ENCODE measurements around the gene PAGE2. TPM values are rescaled to one million over a fixed set of nuclear protein-coding genes. Genes with fewer than 3 reads are reported as not detected.
"Not testable (repeated sequence)": the region's sequence is repeated elsewhere in the genome, so short reads cannot be mapped to it uniquely, and the experiment has no call there.

Gene PAGE2
- total and polyA plus RNA-seq, 2 of the 13 experiments (the other 11 are each of a cell fraction or from before 2014, with no cell fraction given) = not detected

DNA sequence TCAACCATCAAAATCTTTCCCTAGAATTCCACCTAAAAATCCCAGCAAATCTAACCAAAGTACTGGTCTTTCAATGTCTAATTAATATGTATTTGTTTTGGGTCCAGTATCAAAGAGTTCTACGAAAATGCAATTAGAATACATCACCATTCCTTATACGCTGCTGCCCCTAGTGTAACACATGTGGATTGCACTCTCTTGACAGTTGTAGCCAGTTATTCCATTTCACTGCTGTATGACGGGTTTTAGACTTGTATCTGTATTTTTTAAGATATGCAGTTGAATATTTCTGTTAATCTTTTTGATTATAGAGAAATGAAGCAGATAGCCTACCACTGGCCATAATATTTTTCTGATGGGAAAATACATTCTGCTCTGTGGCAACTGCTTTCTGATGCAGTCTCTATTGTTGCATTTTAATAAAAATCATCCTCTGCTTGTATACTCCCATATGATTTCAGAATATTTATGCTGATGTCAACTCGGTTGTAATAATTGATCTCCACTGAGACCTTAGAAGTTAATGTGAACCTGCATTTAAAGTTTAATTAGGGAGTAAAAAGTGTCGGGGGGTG, 31.1 kb upstream of the PAGE2 start (continued):
- TF ChIP-seq, protein P1, sequence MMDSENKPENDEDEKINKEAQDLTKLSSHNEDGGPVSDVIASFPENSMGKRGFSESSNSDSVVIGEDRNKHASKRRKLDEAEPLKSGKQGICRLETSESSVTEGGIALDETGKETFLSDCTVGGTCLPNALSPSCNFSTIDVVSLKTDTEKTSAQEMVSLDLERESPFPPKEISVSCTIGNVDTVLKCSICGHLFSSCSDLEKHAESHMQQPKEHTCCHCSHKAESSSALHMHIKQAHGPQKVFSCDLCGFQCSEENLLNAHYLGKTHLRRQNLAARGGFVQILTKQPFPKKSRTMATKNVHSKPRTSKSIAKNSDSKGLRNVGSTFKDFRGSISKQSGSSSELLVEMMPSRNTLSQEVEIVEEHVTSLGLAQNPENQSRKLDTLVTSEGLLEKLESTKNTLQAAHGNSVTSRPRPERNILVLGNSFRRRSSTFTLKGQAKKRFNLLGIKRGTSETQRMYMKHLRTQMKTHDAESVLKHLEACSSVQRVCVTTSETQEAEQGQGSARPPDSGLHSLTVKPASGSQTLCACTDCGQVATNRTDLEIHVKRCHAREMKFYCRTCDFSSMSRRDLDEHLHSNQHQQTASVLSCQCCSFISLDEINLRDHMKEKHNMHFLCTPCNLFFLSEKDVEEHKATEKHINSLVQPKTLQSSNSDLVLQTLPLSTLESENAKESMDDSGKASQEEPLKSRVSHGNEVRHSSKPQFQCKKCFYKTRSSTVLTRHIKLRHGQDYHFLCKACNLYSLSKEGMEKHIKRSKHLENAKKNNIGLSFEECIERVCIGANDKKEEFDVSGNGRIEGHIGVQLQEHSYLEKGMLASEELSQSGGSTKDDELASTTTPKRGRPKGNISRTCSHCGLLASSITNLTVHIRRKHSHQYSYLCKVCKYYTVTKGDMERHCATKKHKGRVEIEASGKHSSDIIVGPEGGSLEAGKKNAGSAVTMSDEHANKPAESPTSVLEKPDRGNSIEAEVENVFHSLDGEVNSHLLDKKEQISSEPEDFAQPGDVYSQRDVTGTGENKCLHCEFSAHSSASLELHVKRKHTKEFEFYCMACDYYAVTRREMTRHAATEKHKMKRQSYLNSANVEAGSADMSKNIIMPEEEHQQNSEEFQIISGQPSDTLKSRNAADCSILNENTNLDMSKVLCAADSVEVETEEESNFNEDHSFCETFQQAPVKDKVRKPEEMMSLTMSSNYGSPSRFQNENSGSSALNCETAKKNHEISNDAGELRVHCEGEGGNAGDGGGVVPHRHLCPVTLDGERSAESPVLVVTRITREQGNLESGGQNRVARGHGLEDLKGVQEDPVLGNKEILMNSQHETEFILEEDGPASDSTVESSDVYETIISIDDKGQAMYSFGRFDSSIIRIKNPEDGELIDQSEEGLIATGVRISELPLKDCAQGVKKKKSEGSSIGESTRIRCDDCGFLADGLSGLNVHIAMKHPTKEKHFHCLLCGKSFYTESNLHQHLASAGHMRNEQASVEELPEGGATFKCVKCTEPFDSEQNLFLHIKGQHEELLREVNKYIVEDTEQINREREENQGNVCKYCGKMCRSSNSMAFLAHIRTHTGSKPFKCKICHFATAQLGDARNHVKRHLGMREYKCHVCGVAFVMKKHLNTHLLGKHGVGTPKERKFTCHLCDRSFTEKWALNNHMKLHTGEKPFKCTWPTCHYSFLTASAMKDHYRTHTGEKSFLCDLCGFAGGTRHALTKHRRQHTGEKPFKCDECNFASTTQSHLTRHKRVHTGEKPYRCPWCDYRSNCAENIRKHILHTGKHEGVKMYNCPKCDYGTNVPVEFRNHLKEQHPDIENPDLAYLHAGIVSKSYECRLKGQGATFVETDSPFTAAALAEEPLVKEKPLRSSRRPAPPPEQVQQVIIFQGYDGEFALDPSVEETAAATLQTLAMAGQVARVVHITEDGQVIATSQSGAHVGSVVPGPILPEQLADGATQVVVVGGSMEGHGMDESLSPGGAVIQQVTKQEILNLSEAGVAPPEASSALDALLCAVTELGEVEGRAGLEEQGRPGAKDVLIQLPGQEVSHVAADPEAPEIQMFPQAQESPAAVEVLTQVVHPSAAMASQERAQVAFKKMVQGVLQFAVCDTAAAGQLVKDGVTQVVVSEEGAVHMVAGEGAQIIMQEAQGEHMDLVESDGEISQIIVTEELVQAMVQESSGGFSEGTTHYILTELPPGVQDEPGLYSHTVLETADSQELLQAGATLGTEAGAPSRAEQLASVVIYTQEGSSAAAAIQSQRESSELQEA (CRISPR knock-in tag; IDR thresholded peaks at IDR 0.05; ENCODE audit: not compliant biosample characterization) = no peak
- TF ChIP-seq, protein P2, sequence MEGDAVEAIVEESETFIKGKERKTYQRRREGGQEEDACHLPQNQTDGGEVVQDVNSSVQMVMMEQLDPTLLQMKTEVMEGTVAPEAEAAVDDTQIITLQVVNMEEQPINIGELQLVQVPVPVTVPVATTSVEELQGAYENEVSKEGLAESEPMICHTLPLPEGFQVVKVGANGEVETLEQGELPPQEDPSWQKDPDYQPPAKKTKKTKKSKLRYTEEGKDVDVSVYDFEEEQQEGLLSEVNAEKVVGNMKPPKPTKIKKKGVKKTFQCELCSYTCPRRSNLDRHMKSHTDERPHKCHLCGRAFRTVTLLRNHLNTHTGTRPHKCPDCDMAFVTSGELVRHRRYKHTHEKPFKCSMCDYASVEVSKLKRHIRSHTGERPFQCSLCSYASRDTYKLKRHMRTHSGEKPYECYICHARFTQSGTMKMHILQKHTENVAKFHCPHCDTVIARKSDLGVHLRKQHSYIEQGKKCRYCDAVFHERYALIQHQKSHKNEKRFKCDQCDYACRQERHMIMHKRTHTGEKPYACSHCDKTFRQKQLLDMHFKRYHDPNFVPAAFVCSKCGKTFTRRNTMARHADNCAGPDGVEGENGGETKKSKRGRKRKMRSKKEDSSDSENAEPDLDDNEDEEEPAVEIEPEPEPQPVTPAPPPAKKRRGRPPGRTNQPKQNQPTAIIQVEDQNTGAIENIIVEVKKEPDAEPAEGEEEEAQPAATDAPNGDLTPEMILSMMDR (CRISPR knock-in tag; IDR thresholded peaks at IDR 0.05) = peak; percentile 63
- TF ChIP-seq TGIF2 (CRISPR knock-in tag; IDR thresholded peaks at IDR 0.05) (no peak), ZNF460 (CRISPR knock-in tag; IDR thresholded peaks at IDR 0.05; ENCODE audit: borderline replicate concordance) (no peak), ZNF138 (CRISPR knock-in tag; IDR thresholded peaks at IDR 0.05; ENCODE audit: low read depth) (no peak)

DNA sequence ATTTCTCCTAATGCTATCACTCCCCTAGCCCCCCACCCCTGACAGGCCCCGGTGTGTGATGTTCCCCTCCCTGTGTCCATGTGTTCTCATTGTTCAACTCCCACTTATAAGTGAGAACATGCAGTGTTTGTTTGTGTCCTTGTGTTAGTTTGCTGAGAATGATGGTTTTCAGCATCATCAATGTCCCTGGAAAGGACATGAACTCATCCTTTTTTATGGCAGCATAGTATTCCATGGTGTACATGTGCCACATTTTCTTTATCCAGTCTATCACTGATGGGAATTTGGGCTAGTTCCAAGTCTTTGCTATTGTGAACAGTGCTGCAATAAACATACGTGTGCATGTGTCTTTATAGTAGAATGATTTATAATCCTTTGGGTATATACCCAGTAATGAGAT, 21.6 kb upstream of the PAGE2 start:
- H3K4me1 ChIP-seq (ENCODE audit: insufficient read depth, low read length); H3K9me3 ChIP-seq (ENCODE audit: low read length); POLR2A ChIA-PET; H2AFZ ChIP-seq (ENCODE audit: low read length); H3K27ac ChIP-seq (ENCODE audit: extremely low read length, insufficient read depth, low read length); H3K4me2 ChIP-seq (ENCODE audit: low read depth, low read length); ATAC-seq; in situ Hi-C loops (cut with HindIII; ENCODE audit: extremely low pct_ligation_motif_present, low pct_unique_long_range_greater_than_20kb); H3K27me3 ChIP-seq (ENCODE audit: control insufficient read depth in 1 of 2, insufficient read depth in 2 of 2, low read length in 2 of 2); H3K9ac ChIP-seq (ENCODE audit: insufficient read depth, low read depth, low read length); H4K20me1 ChIP-seq (ENCODE audit: insufficient read depth, low read length); DNase-seq (ENCODE audit: low spot score); FAIRE-seq; BruUV-seq (replicated peaks); intact Hi-C loops (cut with micrococcal nuclease; ENCODE audit: unreplicated experiment); H3K36me3 ChIP-seq (replicated peaks in 1 of 2; ENCODE audit: control insufficient read depth in 1 of 2, insufficient read depth in 2 of 2, low read length in 2 of 2); H3K79me2 ChIP-seq (ENCODE audit: insufficient read depth, low read length); H3K4me3 ChIP-seq (replicated peaks in 1 of 3; ENCODE audit: insufficient read depth in 1 of 3, low read depth in 2 of 3, low read length in 3 of 3); CTCF ChIA-PET (ENCODE audit: low intra/inter-chr PET ratio, low total read pairs): not testable (repeated sequence)
- WGBS (ENCODE audit: low lambda C conversion rate) = 0% methylated on average over 2 of the region's 2 CpGs
